GM23338 (cell line): ENCODE data around the gene MLLT10. TPM values are rescaled to one million over a fixed set of nuclear protein-coding genes. Genes with fewer than 3 reads are reported as not detected.

Experiments
- ATAC-seq: fragments of 200-7000 bp; cut with Tn5 transposase; 3 replicates; pipeline ENCODE4 v1.9.1; 2020
- DNase-seq: peaks from one replicate; pipeline ENCODE4 v3.0.0-alpha.2; 2015; ENCODE audit warnings: low spot score
- H2AFZ ChIP-seq: fragments of 200-600 bp; sonication (generic); 2 replicates; pipeline ENCODE4 v1.8.0; 2016; ENCODE audit warnings: antibody characterized with exemption, mild to moderate bottlenecking, moderate library complexity
- H3F3A ChIP-seq: fragments of 200-600 bp; sonication (generic); replicated peaks from 2 replicates; pipeline ENCODE4 v1.8.0; 2017; ENCODE audit warnings: antibody characterized with exemption, mixed run types, low read depth
- H3K27ac ChIP-seq: fragments of 200-600 bp; sonication (generic); 2 replicates; pipeline ENCODE4 v1.6.1; 2016; ENCODE audit warnings: low read depth
- H3K27me3 ChIP-seq: fragments of 200-600 bp; sonication (generic); 2 replicates; pipeline ENCODE4 v1.8.0; 2016; ENCODE audit warnings: mild to moderate bottlenecking, mixed run types, moderate library complexity; ENCODE audit not compliant: insufficient read depth
- H3K36me3 ChIP-seq: fragments of 200-600 bp; sonication (generic); 2 replicates; pipeline ENCODE4 v1.8.0; 2016; ENCODE audit warnings: mild to moderate bottlenecking; ENCODE audit not compliant: insufficient read depth
- H3K4me1 ChIP-seq: fragments of 200-600 bp; sonication (generic); 2 replicates; pipeline ENCODE4 v1.8.0; 2016; ENCODE audit warnings: mild to moderate bottlenecking, moderate library complexity; ENCODE audit not compliant: insufficient read depth
- H3K4me2 ChIP-seq: fragments of 200-600 bp; sonication (generic); 2 replicates; pipeline ENCODE4 v1.7.1; 2017; ENCODE audit warnings: mixed run types
- H3K4me3 ChIP-seq: fragments of 200-600 bp; sonication (generic); 2 replicates; pipeline ENCODE4 v1.6.1; 2016; ENCODE audit warnings: mixed run types
- H3K79me2 ChIP-seq: fragments of 200-600 bp; sonication (generic); replicated peaks from 2 replicates; pipeline ENCODE4 v1.8.0; 2017; ENCODE audit warnings: mild to moderate bottlenecking; ENCODE audit not compliant: insufficient read depth
- H3K9me2 ChIP-seq: fragments of 200-600 bp; sonication (generic); 2 replicates; pipeline ENCODE4 v1.8.0; 2017; ENCODE audit not compliant: insufficient read depth
- H4K20me1 ChIP-seq: fragments of 200-600 bp; sonication (generic); replicated peaks from 2 replicates; pipeline ENCODE4 v1.8.0; 2017; ENCODE audit warnings: mild to moderate bottlenecking; ENCODE audit not compliant: insufficient read depth
- H3K27ac Mint-ChIP-seq: 2 replicates; pipeline ENCODE4 v1.8.0; 2020; ENCODE audit warnings: inconsistent platforms, mild to moderate bottlenecking, moderate library complexity, mixed read lengths
- H3K27me3 Mint-ChIP-seq: 3 replicates; pipeline ENCODE4 v1.8.0; 2022; ENCODE audit warnings: low read depth, mild to moderate bottlenecking, moderate library complexity, mixed read lengths, inconsistent platforms; ENCODE audit not compliant: insufficient read depth, poor library complexity
- H3K36me3 Mint-ChIP-seq: 3 replicates; pipeline ENCODE4 v1.8.0; 2021; ENCODE audit warnings: low read depth, mild to moderate bottlenecking, inconsistent platforms, moderate library complexity, mixed read lengths
- H3K4me1 Mint-ChIP-seq: 3 replicates; pipeline ENCODE4 v1.8.0; 2020; ENCODE audit warnings: mild to moderate bottlenecking, inconsistent platforms, mixed read lengths
- H3K4me3 Mint-ChIP-seq: 3 replicates; pipeline ENCODE4 v1.8.0; 2021; ENCODE audit warnings: moderate library complexity, mild to moderate bottlenecking, inconsistent platforms, mixed read lengths
- H3K9me3 Mint-ChIP-seq: 3 replicates; pipeline ENCODE4 v1.8.0; 2020; ENCODE audit warnings: moderate library complexity, mild to moderate bottlenecking, inconsistent platforms, mixed read lengths
- CREB1 ChIP-seq: fragments of 250-450 bp; sonication (Bioruptor Pico); IDR thresholded peaks from 2 replicates; pipeline ENCODE4 v1.5.0; 2020; ENCODE audit warnings: low read depth, mild to moderate bottlenecking, moderate library complexity
- CTCF ChIP-seq, 2 experiments: fragments of 200-600 bp in 1 of 2; sonication (generic) in 1 of 2; conservative IDR thresholded peaks; 2 replicates each; pipeline versions ENCODE4 v1.5.1 to v1.6.1; 2016 to 2017; ENCODE audit warnings: antibody characterized with exemption in 2 of 2, low read depth in 2 of 2, mild to moderate bottlenecking in 2 of 2, moderate library complexity in 1 of 2
- ETS1 ChIP-seq: IDR thresholded peaks from 2 replicates; pipeline ENCODE4 v1.6.1; 2016; ENCODE audit warnings: antibody characterized with exemption
- EZH2 ChIP-seq: fragments of 200-600 bp; sonication (generic); IDR thresholded peaks from one replicate; pipeline ENCODE4 v1.8.0; 2017; ENCODE audit warnings: antibody characterized with exemption, mild to moderate bottlenecking, low read depth; ENCODE audit not compliant: unreplicated experiment
- EZH2phosphoT487 ChIP-seq: fragments of 200-600 bp; sonication (generic); IDR thresholded peaks from one replicate; pipeline ENCODE4 v1.8.1; 2018; ENCODE audit warnings: antibody characterized with exemption; ENCODE audit not compliant: unreplicated experiment
- JUNB ChIP-seq: IDR thresholded peaks from one replicate; pipeline ENCODE4 v1.6.1; 2016; ENCODE audit warnings: antibody characterized with exemption; ENCODE audit not compliant: unreplicated experiment
- NANOG ChIP-seq: IDR thresholded peaks from 2 replicates; pipeline ENCODE4 v1.6.1; 2016; ENCODE audit warnings: antibody characterized with exemption, borderline replicate concordance
- POLR2AphosphoS5 ChIP-seq: IDR thresholded peaks from 2 replicates; pipeline ENCODE4 v1.6.1; 2016; ENCODE audit warnings: antibody characterized with exemption, low read depth
- REST ChIP-seq: IDR thresholded peaks from one replicate; pipeline ENCODE4 v1.6.1; 2018; ENCODE audit warnings: antibody characterized with exemption; ENCODE audit not compliant: unreplicated experiment
- STAT1 ChIP-seq: IDR thresholded peaks from one replicate; pipeline ENCODE4 v1.6.1; 2016; ENCODE audit warnings: antibody characterized with exemption; ENCODE audit not compliant: unreplicated experiment
- ZNF114 ChIP-seq: fragments of 250-450 bp; sonication (Bioruptor Pico); IDR thresholded peaks from 2 replicates; pipeline ENCODE4 v1.5.0; 2020; ENCODE audit warnings: mild to moderate bottlenecking, moderate library complexity
- ZNF331 ChIP-seq: fragments of 250-450 bp; sonication (Bioruptor Pico); IDR thresholded peaks from 2 replicates; pipeline ENCODE4 v1.5.0; 2020; ENCODE audit warnings: low read depth, mild to moderate bottlenecking, moderate library complexity
- ZNF462 ChIP-seq: fragments of 250-450 bp; sonication (Bioruptor Pico); IDR thresholded peaks from 2 replicates; pipeline ENCODE4 v1.5.0; 2020; ENCODE audit warnings: mild to moderate bottlenecking, moderate library complexity
- polyA plus RNA-seq: library from polyadenylated mRNA; unstranded; fragments of >200 nt; fragmentation: Nextera tagmentation; extraction: Ambion mirVana; gene quantifications from 2 replicates; pipeline ENCODE4 v1.2.1, GENCODE V29; 2016
- total RNA-seq: library from RNA; depleted of rRNA; stranded (reverse); fragments of >200 nt; shearing (Covaris generic); gene quantifications from 2 replicates; pipeline ENCODE4 v1.2.3, GENCODE V29; 2014

The MLLT10 gene
- total and polyA plus RNA-seq, 2 experiments from 2014 or later: 28.8 to 55.4 TPM

DNA sequence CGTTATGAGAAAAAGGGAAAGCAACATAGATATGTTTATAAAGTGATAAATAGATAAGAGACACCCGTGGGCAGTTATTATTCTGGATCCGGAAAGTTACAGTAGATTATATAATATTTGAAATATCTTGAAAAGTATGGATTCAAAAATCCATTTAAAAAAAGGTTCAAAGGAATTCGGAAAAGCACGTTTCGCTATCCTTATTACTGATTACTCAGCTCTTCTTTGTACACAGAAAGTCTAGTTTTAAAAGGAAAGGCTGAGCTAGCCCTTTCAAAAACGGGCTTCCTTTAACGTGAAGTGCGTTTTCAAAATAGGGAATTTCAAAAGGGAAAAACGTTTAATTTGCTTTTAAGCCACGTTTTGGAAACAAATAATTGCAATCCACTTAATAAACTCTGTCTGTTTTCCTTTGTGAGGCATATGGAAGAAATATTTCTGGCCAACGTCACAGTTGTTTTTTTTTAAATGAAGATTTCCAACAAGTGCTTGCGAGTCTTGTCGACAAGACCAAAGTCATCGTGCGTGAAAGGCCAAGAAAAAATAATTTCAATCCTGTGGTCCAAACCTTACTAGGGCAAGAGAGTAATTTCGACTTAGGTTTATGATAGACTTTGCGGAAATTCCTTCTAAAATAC is 6.3 kb upstream of the MLLT10 start:
- Mint-ChIP-seq H3K27me3 (peaks cover 17% of the 10 kb centered on the region), H3K4me1 (peaks cover 42% of the 10 kb centered on the region), H3K9me3 (no peaks in the 10 kb centered on the region; the same call in 2 of the 3 replicates), H3K36me3 (no peaks in the 10 kb centered on the region; the same call in 2 of the 3 replicates), H3K4me3 (peak overlapping the region; percentile 83), H3K27ac (peak overlapping the region; percentile 97)
- no peak for ATAC-seq
- peaks cover 8% of the 10 kb centered on the region; the same call in 1 of the 2 replicates for H3F3A ChIP-seq
- TF ChIP-seq CREB1 (CRISPR knock-in tag): no peak
- no peak for TF ChIP-seq JUNB
- TF ChIP-seq EZH2phosphoT487: no peak
- TF ChIP-seq STAT1: no peak
- TF ChIP-seq CTCF (conservative IDR thresholded peaks at IDR 0.05; ENCODE audit: low read depth in 2 of 2): no peak
- TF ChIP-seq NANOG: no peak
- TF ChIP-seq ZNF331 (CRISPR knock-in tag): no peak
- TF ChIP-seq ZNF462: no peak
- no peak for TF ChIP-seq REST
- TF ChIP-seq ETS1: no peak
- no peak for TF ChIP-seq EZH2
- TF ChIP-seq POLR2AphosphoS5: no peak
- TF ChIP-seq ZNF114: no peak
- no peaks in the 10 kb centered on the region for H3K27me3 ChIP-seq
- DNase-seq: no peak
- H3K4me3 ChIP-seq: peak overlapping the region; percentile 60
- H3K9me2 ChIP-seq: no peaks in the 10 kb centered on the region
- H4K20me1 ChIP-seq: no peaks in the 10 kb centered on the region
- no peak overlapping the region for H2AFZ ChIP-seq
- H3K4me1 ChIP-seq: peaks cover 54% of the 10 kb centered on the region
- peaks cover 3% of the 10 kb centered on the region; the same call in 1 of the 2 replicates for H3K79me2 ChIP-seq
- peak overlapping the region; percentile 86 for H3K27ac ChIP-seq
- peak overlapping the region; percentile 89 for H3K4me2 ChIP-seq
- no peaks in the 10 kb centered on the region for H3K36me3 ChIP-seq
